Neuronal stem cell (in vitro differentiated cells): ENCODE results near the gene ABLIM1.

Experiments used
- DNase-seq: peaks from one replicate; pipeline ENCODE4 v3.0.0-alpha.2; 2013; ENCODE audit warnings: low spot score
- H2AFZ ChIP-seq: one replicate; pipeline ENCODE4 v1.6.1; 2013; ENCODE audit warnings: mild to moderate bottlenecking, low read length, inconsistent platforms
- H2AK5ac ChIP-seq: 2 replicates; pipeline ENCODE4 v1.6.1; 2013; ENCODE audit warnings: low read depth, mild to moderate bottlenecking, inconsistent platforms, low read length, moderate library complexity, mixed read lengths
- H2BK120ac ChIP-seq: 2 replicates; pipeline ENCODE4 v1.6.1; 2013; ENCODE audit warnings: low read depth, mild to moderate bottlenecking, inconsistent platforms, low read length, moderate library complexity, mixed read lengths
- H2BK12ac ChIP-seq: one replicate; pipeline ENCODE4 v1.6.1; 2013; ENCODE audit warnings: low read length, inconsistent platforms
- H2BK15ac ChIP-seq: 2 replicates; pipeline ENCODE4 v1.6.1; 2013; ENCODE audit warnings: mild to moderate bottlenecking, low read length, inconsistent platforms, mixed read lengths
- H2BK5ac ChIP-seq: one replicate; pipeline ENCODE4 v1.6.1; 2013; ENCODE audit warnings: inconsistent platforms, mild to moderate bottlenecking, low read length, moderate library complexity
- H3K14ac ChIP-seq: one replicate; pipeline ENCODE4 v1.6.1; 2013; ENCODE audit warnings: low read length, inconsistent platforms
- H3K18ac ChIP-seq: 2 replicates; pipeline ENCODE4 v1.6.1; 2013; ENCODE audit warnings: low read length, inconsistent platforms
- H3K23ac ChIP-seq: 2 replicates; pipeline ENCODE4 v1.6.1; 2013; ENCODE audit warnings: low read depth, mild to moderate bottlenecking, mixed read lengths, low read length, inconsistent platforms; ENCODE audit not compliant: poor library complexity
- H3K27ac ChIP-seq: replicated peaks from 3 replicates; pipeline ENCODE4 v1.5.1; 2013; ENCODE audit warnings: low read length, inconsistent platforms
- H3K27me3 ChIP-seq, 3 experiments: 2 replicates each; pipeline ENCODE4 v1.6.1; 2013; ENCODE audit warnings: low read length in 3 of 3, mild to moderate bottlenecking in 2 of 3, inconsistent platforms in 1 of 3, low read depth in 1 of 3, mixed read lengths in 1 of 3, moderate library complexity in 1 of 3; ENCODE audit not compliant: control insufficient read depth in 3 of 3, insufficient read depth in 3 of 3
- H3K36me3 ChIP-seq, 2 donors: replicated peaks in 1 of 2; 2 replicates each; pipeline ENCODE4 v1.6.1; 2013; ENCODE audit warnings: low read length in 2 of 2; ENCODE audit not compliant: control insufficient read depth in 2 of 2, insufficient read depth in 2 of 2
- H3K4ac ChIP-seq: 2 replicates; pipeline ENCODE4 v1.6.1; 2013; ENCODE audit warnings: inconsistent platforms, mild to moderate bottlenecking, low read length, moderate library complexity
- H3K4me1 ChIP-seq, 2 donors: 1 replicate in 1 of 2; 2 replicates in 1 of 2; pipeline ENCODE4 v1.6.1; 2013; ENCODE audit warnings: low read length in 2 of 2, low read depth in 1 of 2; ENCODE audit not compliant: control insufficient read depth in 2 of 2, insufficient read depth in 1 of 2
- H3K4me2 ChIP-seq: one replicate; pipeline ENCODE4 v1.6.1; 2013; ENCODE audit warnings: mild to moderate bottlenecking, low read length, inconsistent platforms; ENCODE audit not compliant: insufficient read depth, poor library complexity, severe bottlenecking
- H3K4me3 ChIP-seq, 2 donors: 2 replicates each; pipeline ENCODE4 v1.5.1; 2013; ENCODE audit warnings: low read length in 2 of 2, mild to moderate bottlenecking in 2 of 2, inconsistent platforms in 1 of 2, moderate library complexity in 1 of 2
- H3K79me1 ChIP-seq: one replicate; pipeline ENCODE4 v1.6.1; 2013; ENCODE audit warnings: low read depth, mild to moderate bottlenecking, inconsistent platforms, low read length, moderate library complexity
- H3K9ac ChIP-seq: one replicate; pipeline ENCODE4 v1.6.1; 2013; ENCODE audit warnings: mild to moderate bottlenecking, low read depth, low read length, inconsistent platforms; ENCODE audit not compliant: poor library complexity
- H3K9me3 ChIP-seq, 2 donors: replicated peaks in 1 of 2; 2 replicates each; pipeline versions ENCODE3 to v1.6.1; 2013; ENCODE audit warnings: low read length in 2 of 2, mild to moderate bottlenecking in 2 of 2, inconsistent platforms in 1 of 2, low read depth in 1 of 2, mixed read lengths in 1 of 2, moderate library complexity in 1 of 2; ENCODE audit not compliant: control insufficient read depth in 2 of 2, insufficient read depth in 1 of 2
- H4K8ac ChIP-seq: one replicate; pipeline ENCODE4 v1.6.1; 2013; ENCODE audit warnings: low read depth, mild to moderate bottlenecking, inconsistent platforms, low read length, moderate library complexity
- H4K91ac ChIP-seq: one replicate; pipeline ENCODE4 v1.6.1; 2013; ENCODE audit warnings: low read length, low read depth, mild to moderate bottlenecking, inconsistent platforms; ENCODE audit not compliant: poor library complexity
- WGBS, 2 donors: extraction: QIAGEN DNeasy Blood & Tissue Kit; methylation state at CpG; one replicate each; pipeline ENCODE4 v1.1.7; 2013; ENCODE audit warnings: missing lambda C conversion rate in 2 of 2, mixed read lengths in 1 of 2; ENCODE audit not compliant: insufficient read length in 2 of 2, insufficient replicate concordance in 1 of 2; ENCODE audit errors: extremely low coverage in 2 of 2; 5-methylcytosine and 5-hydroxymethylcytosine counted together

ABLIM1 gene

GRCh38 chr10:114392112-114392835 lies 265.8 kb downstream of the ABLIM1 start:
- no peak overlapping the region for H3K27ac ChIP-seq
- no peak overlapping the region for H4K91ac ChIP-seq
- H2AFZ ChIP-seq, result no peak overlapping the region
- no peak overlapping the region for H3K4me3 ChIP-seq
- no peak overlapping the region for H3K23ac ChIP-seq
- no CpG with 5 or more reads among the region's 5 CpGs for WGBS, 2 donors
- no peak overlapping the region for H2AK5ac ChIP-seq
- H2BK12ac ChIP-seq, result no peak overlapping the region
- no peaks in the 10 kb centered on the region for H3K36me3 ChIP-seq
- no peaks in the 10 kb centered on the region for H3K79me1 ChIP-seq
- no peaks in the 10 kb centered on the region for H3K9me3 ChIP-seq
- H3K4ac ChIP-seq, result no peak overlapping the region
- H2BK120ac ChIP-seq, result no peak overlapping the region
- no peak overlapping the region for H2BK5ac ChIP-seq
- DNase-seq, result no peak
- H3K4me2 ChIP-seq, result no peak overlapping the region
- H3K9ac ChIP-seq, result no peak overlapping the region
- H4K8ac ChIP-seq, result no peak overlapping the region
- H3K18ac ChIP-seq, result no peak overlapping the region
- H2BK15ac ChIP-seq, result no peak overlapping the region
- no peaks in the 10 kb centered on the region for H3K27me3 ChIP-seq
- H3K4me1 ChIP-seq, result peaks cover 0 to 17% of the 10 kb centered on the region in 2 donors
- H3K14ac ChIP-seq, result no peak overlapping the region

- no peaks in the 10 kb centered on the region for H3K9me3 ChIP-seq
- H3K4me1 ChIP-seq, result peaks cover 0 to 17% of the 10 kb centered on the region in 2 donors
- H4K8ac ChIP-seq, result no peak overlapping the region
- WGBS, 2 donors, result no CpG with 5 or more reads among the region's 5 CpGs
- no peak overlapping the region for H3K27ac ChIP-seq
- no peak overlapping the region for H2BK120ac ChIP-seq
- H3K36me3 ChIP-seq, result no peaks in the 10 kb centered on the region
- H2BK15ac ChIP-seq, result no peak overlapping the region
- no peak overlapping the region for H3K23ac ChIP-seq
- H2BK5ac ChIP-seq, result no peak overlapping the region
- H2AK5ac ChIP-seq, result no peak overlapping the region
- H3K9ac ChIP-seq, result no peak overlapping the region
- no peak for DNase-seq
- no peak overlapping the region for H2BK12ac ChIP-seq
- H3K79me1 ChIP-seq, result no peaks in the 10 kb centered on the region
- H2AFZ ChIP-seq, result no peak overlapping the region
- H4K91ac ChIP-seq, result no peak overlapping the region
- peak overlapping the region in 1 of 2 donors; percentile 24 for H3K4me3 ChIP-seq
- H3K27me3 ChIP-seq, result no peaks in the 10 kb centered on the region
- H3K14ac ChIP-seq, result no peak overlapping the region
- no peak overlapping the region for H3K4me2 ChIP-seq
- no peak overlapping the region for H3K18ac ChIP-seq
- H3K4ac ChIP-seq, result no peak overlapping the region
These were observed 266.5 kb downstream of the ABLIM1 start for GRCh38 chr10:114391599-114391998.

GRCh38 chr10:114389426-114389825 lies 268.6 kb downstream of the ABLIM1 start:
- Histone ChIP-seq H3K4me2 (no peak overlapping the region), H3K23ac (no peak overlapping the region), H3K9ac (no peak overlapping the region), H4K8ac (no peak overlapping the region), H3K14ac (no peak overlapping the region), H2BK120ac (no peak overlapping the region), H2BK15ac (no peak overlapping the region), H2BK5ac (no peak overlapping the region), H2AFZ (no peak overlapping the region), H3K27me3 (no peaks in the 10 kb centered on the region), H3K36me3 (no peaks in the 10 kb centered on the region), H3K4ac (no peak overlapping the region), H3K27ac (no peak overlapping the region), H4K91ac (no peak overlapping the region), H3K4me1 (peaks cover 4 to 22% of the 10 kb centered on the region in 2 donors), H3K18ac (no peak overlapping the region), H3K9me3 (no peaks in the 10 kb centered on the region), H2AK5ac (no peak overlapping the region), H2BK12ac (no peak overlapping the region), H3K79me1 (no peaks in the 10 kb centered on the region), H3K4me3 (no peak overlapping the region)
- no CpG with 5 or more reads among the region's 5 CpGs for whole genome bisulfite sequencing, 2 donors
- DNase-seq, result no peak

- H3K14ac ChIP-seq, result no peak overlapping the region
- no peak overlapping the region for H2BK5ac ChIP-seq
- WGBS, 2 donors, result no CpG with 5 or more reads among the region's 3 CpGs
- H4K91ac ChIP-seq, result no peak overlapping the region
- H4K8ac ChIP-seq, result no peak overlapping the region
- H3K9ac ChIP-seq, result no peak overlapping the region
- H2AK5ac ChIP-seq, result no peak overlapping the region
- H3K79me1 ChIP-seq, result no peaks in the 10 kb centered on the region
- no peak for DNase-seq
- no peak overlapping the region for H3K4ac ChIP-seq
- no peaks in the 10 kb centered on the region for H3K36me3 ChIP-seq
- no peak overlapping the region for H3K4me2 ChIP-seq
- no peak overlapping the region for H3K23ac ChIP-seq
- no peak overlapping the region for H3K27ac ChIP-seq
- H2BK120ac ChIP-seq, result no peak overlapping the region
- H3K27me3 ChIP-seq, result no peaks in the 10 kb centered on the region
- no peaks in the 10 kb centered on the region for H3K9me3 ChIP-seq
- H3K4me1 ChIP-seq, result peaks cover 4 to 11% of the 10 kb centered on the region in 2 donors
- no peak overlapping the region for H2AFZ ChIP-seq
- no peak overlapping the region for H2BK12ac ChIP-seq
- H3K18ac ChIP-seq, result no peak overlapping the region
- no peak overlapping the region for H3K4me3 ChIP-seq
- no peak overlapping the region for H2BK15ac ChIP-seq
These were observed 269.8 kb downstream of the ABLIM1 start for GRCh38 chr10:114388275-114388674.
